Gastrocnemius medialis (tissue), 4 donors: ENCODE results near the gene MMP11. TPM values are rescaled to one million over a fixed set of nuclear protein-coding genes. Genes with fewer than 3 reads are reported as not detected.
A peak's percentile ranks its signal among the peaks of the same experiment; 100 is the strongest.

Experiments used
- ATAC-seq, 2 donors: fragments of 150-250 bp; one replicate each; pipeline ENCODE4 v1.9.1; 2016
- DNase-seq, 2 donors: peaks; one replicate each; pipeline ENCODE4 v3.0.0-alpha.2; 2019
- H3K27ac ChIP-seq, 4 donors: fragments of 200-600 bp; sonication (generic); 1 replicate in 1 of 4; 2 replicates in 3 of 4; pipeline ENCODE4 v1.5.1; 2016 to 2018; ENCODE audit warnings: mild to moderate bottlenecking in 2 of 4, moderate library complexity in 1 of 4
- H3K27me3 ChIP-seq, 3 donors: fragments of 200-600 bp; sonication (generic) in 2 of 3; 1 replicate in 1 of 3; 2 replicates in 2 of 3; pipeline versions ENCODE4 v1.5.1 to v1.6.0; 2016 to 2019; ENCODE audit warnings: mild to moderate bottlenecking in 1 of 3, moderate library complexity in 1 of 3
- H3K36me3 ChIP-seq, 2 donors: fragments of 200-600 bp; sonication (generic) in 1 of 2; one replicate each; pipeline ENCODE4 v1.5.1; 2017 to 2018
- H3K4me1 ChIP-seq, 2 donors: fragments of 200-600 bp; sonication (generic) in 1 of 2; one replicate each; pipeline ENCODE4 v1.5.1; 2016 to 2017; ENCODE audit warnings: mild to moderate bottlenecking in 2 of 2
- H3K4me3 ChIP-seq, 4 donors: fragments of 200-600 bp; sonication (generic) in 3 of 4; 1 replicate in 1 of 4; 2 replicates in 3 of 4; pipeline ENCODE4 v1.5.1; 2016 to 2019; ENCODE audit warnings: mild to moderate bottlenecking in 2 of 4
- H3K9me3 ChIP-seq, 3 donors: fragments of 200-600 bp; sonication (generic) in 2 of 3; 1 replicate in 1 of 3; 2 replicates in 2 of 3; pipeline ENCODE4 v1.5.1; 2016 to 2019
- CTCF ChIP-seq, 5 experiments: fragments of 450-650 bp in 3 of 5; fragments of 200-600 bp in 2 of 5; sonication (generic) in 2 of 5; IDR thresholded peaks in 4 of 5; conservative IDR thresholded peaks in 1 of 5; 1 replicate in 4 of 5; 2 replicates in 1 of 5; pipeline ENCODE4 v1.5.1; 2016 to 2019; ENCODE audit warnings: antibody characterized with exemption in 5 of 5, mild to moderate bottlenecking in 3 of 5, moderate library complexity in 3 of 5
- POLR2A ChIP-seq, 2 donors: fragments of 450-650 bp; IDR thresholded peaks; one replicate each; pipeline ENCODE4 v1.6.1; 2017; ENCODE audit warnings: antibody characterized with exemption in 2 of 2, mild to moderate bottlenecking in 2 of 2, moderate library complexity in 2 of 2
- in situ Hi-C, 4 donors: fragments of 200-750 bp; cut with MboI; loops; one replicate each; pipeline versions ENCODE4 v1.15.0 to v1.8.0; 2017; ENCODE audit warnings: low sequenced_read_pairs in 4 of 4
- intact Hi-C: fragments of 100-400 bp; cut with DNase I; formaldehyde crosslinking; loops from one replicate; pipeline ENCODE4 v1.15.1; 2023; ENCODE audit warnings: low total_unique reads
- total RNA-seq, 4 donors: library from RNA; depleted of rRNA; stranded (reverse); fragments of >200 nt; gene quantifications; one replicate each; pipeline versions ENCODE4 v1.1.0 to v1.2.3, GENCODE V29; 2016

Gene MMP11
- total RNA-seq, 4 donors from 2014 or later = 0.91 to 3.6 (median 1.4) TPM; not detected in 1

GRCh38 chr22:23744001-23744400, 28.6 kb upstream of the MMP11 start:
- ATAC-seq (no peak), DNase-seq (no peak)
- Histone ChIP-seq H3K9me3 (no peaks in the 10 kb centered on the region), H3K36me3 (peaks cover 0 to 22% of the 10 kb centered on the region in 2 donors), H3K27me3 (no peaks in the 10 kb centered on the region), H3K27ac (peak overlapping the region; percentile 79 to 96 (median 86)), H3K4me3 (no peak overlapping the region), H3K4me1 (peaks cover 18 to 23% of the 10 kb centered on the region in 2 donors)
- TF ChIP-seq POLR2A (IDR thresholded peaks at IDR 0.05) = no peak
- no peak for TF ChIP-seq CTCF (IDR thresholded peaks at IDR 0.05 in 4 of 5, conservative IDR thresholded peaks at IDR 0.05 in 1 of 5)
- intact Hi-C loops (no loop called here), in situ Hi-C loops (no loop called here)

- DNase-seq (no peak), ATAC-seq (no peak)
- in situ Hi-C loops = no loop called here
- H3K4me3 ChIP-seq = no peak overlapping the region
- peaks cover 0 to 22% of the 10 kb centered on the region in 2 donors for H3K36me3 ChIP-seq
- H3K27ac ChIP-seq = peak overlapping the region; percentile 79 to 96 (median 86)
- TF ChIP-seq POLR2A (IDR thresholded peaks at IDR 0.05) (no peak), CTCF (IDR thresholded peaks at IDR 0.05 in 4 of 5, conservative IDR thresholded peaks at IDR 0.05 in 1 of 5) (no peak)
- no peaks in the 10 kb centered on the region for H3K27me3 ChIP-seq
- peaks cover 18 to 23% of the 10 kb centered on the region in 2 donors for H3K4me1 ChIP-seq
- H3K9me3 ChIP-seq = no peaks in the 10 kb centered on the region
- intact Hi-C loops = no loop called here
These were observed 28.2 kb upstream of the MMP11 start for GRCh38 chr22:23744485-23744884.

GRCh38 chr22:23745791-23746190, 26.9 kb upstream of the MMP11 start:
- in situ Hi-C loops (no loop called here), intact Hi-C loops (no loop called here)
- peak overlapping the region in 2 of 4 donors; percentile 85 to 96 for H3K27ac ChIP-seq
- TF ChIP-seq CTCF (IDR thresholded peaks at IDR 0.05 in 4 of 5, conservative IDR thresholded peaks at IDR 0.05 in 1 of 5) = no peak
- TF ChIP-seq POLR2A (IDR thresholded peaks at IDR 0.05) = no peak
- no peaks in the 10 kb centered on the region for H3K9me3 ChIP-seq
- peaks cover 0 to 22% of the 10 kb centered on the region in 2 donors for H3K36me3 ChIP-seq
- H3K4me1 ChIP-seq = peaks cover 27 to 34% of the 10 kb centered on the region in 2 donors
- ATAC-seq = no peak
- no peak overlapping the region for H3K4me3 ChIP-seq
- no peaks in the 10 kb centered on the region for H3K27me3 ChIP-seq
- no peak for DNase-seq

- H3K27me3 ChIP-seq = no peaks in the 10 kb centered on the region
- peaks cover 0 to 5% of the 10 kb centered on the region in 2 donors for H3K36me3 ChIP-seq
- TF ChIP-seq POLR2A (IDR thresholded peaks at IDR 0.05) (no peak), CTCF (IDR thresholded peaks at IDR 0.05 in 4 of 5, conservative IDR thresholded peaks at IDR 0.05 in 1 of 5) (no peak)
- in situ Hi-C loops (no loop called here), intact Hi-C loops (loop anchor here (2.0 to 5.0 kb wide), 3 partner anchors 17 to 37 kb away; partner anchors contain the start of genes CHCHD10 and SMARCB1)
- ATAC-seq (no peak), DNase-seq (no peak)
- H3K27ac ChIP-seq = peak overlapping the region in 3 of 4 donors; percentile 83 to 89 (median 85)
- H3K4me1 ChIP-seq = peaks cover 9 to 10% of the 10 kb centered on the region in 2 donors
- peak overlapping the region in 3 of 4 donors; percentile 71 to 89 (median 80) for H3K4me3 ChIP-seq
- no peaks in the 10 kb centered on the region for H3K9me3 ChIP-seq
These were observed 22.8 kb upstream of the MMP11 start for GRCh38 chr22:23749841-23750301.

GRCh38 chr22:23750367-23750713, 22.3 kb upstream of the MMP11 start:
- peaks cover 9 to 10% of the 10 kb centered on the region in 2 donors for H3K4me1 ChIP-seq
- TF ChIP-seq POLR2A (IDR thresholded peaks at IDR 0.05) (no peak), CTCF (IDR thresholded peaks at IDR 0.05 in 4 of 5, conservative IDR thresholded peaks at IDR 0.05 in 1 of 5) (no peak)
- peak overlapping the region; percentile 78 to 89 (median 84) for H3K27ac ChIP-seq
- H3K4me3 ChIP-seq = peak overlapping the region; percentile 62 to 89 (median 76)
- H3K27me3 ChIP-seq = no peaks in the 10 kb centered on the region
- no peak for DNase-seq
- in situ Hi-C loops = no loop called here
- intact Hi-C loops = loop anchor here (2.0 to 5.0 kb wide), 3 partner anchors 16 to 36 kb away; partner anchors contain the start of genes CHCHD10 and SMARCB1
- peaks cover 0 to under 1% of the 10 kb centered on the region in 2 donors for H3K36me3 ChIP-seq
- H3K9me3 ChIP-seq = no peaks in the 10 kb centered on the region
- no peak for ATAC-seq
